Measurements from ENCODE around the gene ASZ1. TPM values are rescaled to one million over a fixed set of nuclear protein-coding genes. Genes with fewer than 3 reads are reported as not detected.

The ASZ1 gene
- total RNA-seq, 1 experiment from 2014 or later: not detected

GRCh38 chr7:117459735-117460134, 32.4 kb upstream of the ASZ1 start:
- no peaks in the 10 kb centered on the region for H3K4me1 ChIP-seq (ENCODE audit: insufficient read depth, low read length)
- no peaks in the 10 kb centered on the region for H3K9me3 ChIP-seq (ENCODE audit: control insufficient read depth, low read depth, low read length)
- H3K79me1 ChIP-seq (ENCODE audit: insufficient read depth, low read depth, low read length, poor library complexity, severe bottlenecking): no peaks in the 10 kb centered on the region
- Mint-ChIP-seq H3K9me3 (peaks cover 4 to 8% of the 10 kb centered on the region in 2 experiments; a peak in 2 of 5 replicates), H3K36me3 (ENCODE audit: insufficient read depth in 1 of 3, low read depth in 3 of 3) (no peaks in the 10 kb centered on the region; a peak in 1 of 7 replicates), H3K27me3 (ENCODE audit: low read depth) (no peaks in the 10 kb centered on the region), H3K4me3 (no peak overlapping the region), H3K27ac (no peak overlapping the region), H3K4me1 (no peaks in the 10 kb centered on the region)
- H2AK5ac ChIP-seq (ENCODE audit: insufficient read length, low read length): no peak overlapping the region
- no peaks in the 10 kb centered on the region for H4K20me1 ChIP-seq (ENCODE audit: control insufficient read depth, insufficient read depth, insufficient read length)
- DNase-seq: no peak
- no peak overlapping the region for H2AFZ ChIP-seq (ENCODE audit: low read length)
- no peak overlapping the region for H3K27ac ChIP-seq (ENCODE audit: insufficient read length, low read depth, low read length)
- no peak overlapping the region for H3K9ac ChIP-seq (ENCODE audit: extremely low read depth, insufficient read length, low read length)
- no peak overlapping the region for H3T11ph ChIP-seq (ENCODE audit: low read length)
- H4K5ac ChIP-seq (ENCODE audit: insufficient read length, low read depth, low read length): no peak overlapping the region
- H3K56ac ChIP-seq (ENCODE audit: insufficient read length, low read depth, low read length): no peak overlapping the region
- H3K4ac ChIP-seq (ENCODE audit: low read depth, low read length): no peak overlapping the region
- H2BK20ac ChIP-seq (ENCODE audit: low read depth, low read length, poor library complexity, severe bottlenecking): no peak overlapping the region
- H2BK5ac ChIP-seq (ENCODE audit: insufficient read length, low read length): no peak overlapping the region
- H4K8ac ChIP-seq (replicated peaks; ENCODE audit: insufficient read length, low read depth, low read length): no peak overlapping the region
- no peak for TF ChIP-seq CTCF (conservative IDR thresholded peaks at IDR 0.05)
- H2BK12ac ChIP-seq (ENCODE audit: insufficient read length, low read depth, low read length): no peak overlapping the region
- H2BK15ac ChIP-seq (ENCODE audit: low read depth, low read length): no peak overlapping the region
- no peak overlapping the region for H2BK120ac ChIP-seq (ENCODE audit: low read depth, low read length, poor library complexity, severe bottlenecking)
- H3K4me2 ChIP-seq (ENCODE audit: insufficient read depth, insufficient read length, low read length): no peak overlapping the region
- H3K27me3 ChIP-seq (ENCODE audit: insufficient read depth, low read length): no peaks in the 10 kb centered on the region
- no peak overlapping the region for H3K14ac ChIP-seq (ENCODE audit: insufficient read depth, low read length)
- H4K91ac ChIP-seq (ENCODE audit: insufficient read length, low read depth, low read length): no peak overlapping the region
- H3K23ac ChIP-seq (ENCODE audit: insufficient read length, low read depth, low read length): no peak overlapping the region
- no peaks in the 10 kb centered on the region for H3K79me2 ChIP-seq (ENCODE audit: insufficient read depth, low read length)
- H3K23me2 ChIP-seq (ENCODE audit: insufficient read length, low read depth, low read length, poor library complexity, severe bottlenecking): no peaks in the 10 kb centered on the region
- no peak overlapping the region for H3K18ac ChIP-seq (ENCODE audit: insufficient read length, low read depth, low read length)
